Measurements from ENCODE around the gene SIX5.

DNA sequence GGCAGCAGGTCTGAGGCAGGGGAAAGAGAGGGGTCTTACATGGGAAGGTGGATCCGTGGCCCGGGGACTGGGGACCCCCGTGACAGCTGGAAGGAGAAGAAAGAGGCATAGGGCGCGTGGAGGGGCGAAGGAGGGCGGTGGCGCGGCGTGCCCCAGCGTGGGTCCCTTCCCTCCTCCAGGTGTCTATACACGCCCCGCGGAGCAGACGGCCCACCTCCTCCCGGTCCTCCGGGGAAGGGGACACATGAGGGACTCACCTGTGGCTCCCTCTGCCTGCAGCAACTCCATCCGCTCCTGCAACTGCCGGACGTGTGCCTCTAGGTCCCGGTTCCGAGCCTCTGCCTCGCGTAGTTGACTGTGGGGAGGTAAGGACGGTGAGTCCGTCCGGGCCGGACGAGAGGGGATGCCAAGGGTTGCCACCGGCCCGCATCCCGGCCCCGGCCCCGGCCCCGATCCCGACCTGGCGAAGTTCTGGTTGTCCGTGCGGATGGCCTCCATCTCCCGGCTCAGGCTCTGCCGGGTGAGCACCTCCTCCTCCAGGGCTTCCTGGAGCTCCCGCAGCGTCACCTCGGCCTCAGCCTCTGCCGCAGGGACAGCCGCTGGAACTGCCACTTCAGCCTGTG is 2.4 kb upstream of the SIX5 start:
- TF ChIP-seq PKNOX1 (IDR thresholded peaks at IDR 0.05) (no peak), STAT5A (IDR thresholded peaks at IDR 0.05; ENCODE audit: borderline replicate concordance, low read length) (no peak), KDM4B (IDR thresholded peaks at IDR 0.05; ENCODE audit: borderline replicate concordance in 2 of 2, low read depth in 1 of 2) (no peak), LEF1 (IDR thresholded peaks at IDR 0.05) (no peak), CTCF (IDR thresholded peaks at IDR 0.05 in 2 of 3, conservative IDR thresholded peaks at IDR 0.05 in 1 of 3; ENCODE audit: insufficient read depth in 2 of 3, low read depth in 1 of 3, low read length in 3 of 3) (no peak), CEBPB (tag; IDR thresholded peaks at IDR 0.05) (no peak), MXI1 (IDR thresholded peaks at IDR 0.05; ENCODE audit: low read depth, low read length) (no peak)
- TF ChIP-seq, protein P1, sequence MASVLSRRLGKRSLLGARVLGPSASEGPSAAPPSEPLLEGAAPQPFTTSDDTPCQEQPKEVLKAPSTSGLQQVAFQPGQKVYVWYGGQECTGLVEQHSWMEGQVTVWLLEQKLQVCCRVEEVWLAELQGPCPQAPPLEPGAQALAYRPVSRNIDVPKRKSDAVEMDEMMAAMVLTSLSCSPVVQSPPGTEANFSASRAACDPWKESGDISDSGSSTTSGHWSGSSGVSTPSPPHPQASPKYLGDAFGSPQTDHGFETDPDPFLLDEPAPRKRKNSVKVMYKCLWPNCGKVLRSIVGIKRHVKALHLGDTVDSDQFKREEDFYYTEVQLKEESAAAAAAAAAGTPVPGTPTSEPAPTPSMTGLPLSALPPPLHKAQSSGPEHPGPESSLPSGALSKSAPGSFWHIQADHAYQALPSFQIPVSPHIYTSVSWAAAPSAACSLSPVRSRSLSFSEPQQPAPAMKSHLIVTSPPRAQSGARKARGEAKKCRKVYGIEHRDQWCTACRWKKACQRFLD (CRISPR knock-in tag; IDR thresholded peaks at IDR 0.05), result no peak
- TF ChIP-seq, protein P2, sequence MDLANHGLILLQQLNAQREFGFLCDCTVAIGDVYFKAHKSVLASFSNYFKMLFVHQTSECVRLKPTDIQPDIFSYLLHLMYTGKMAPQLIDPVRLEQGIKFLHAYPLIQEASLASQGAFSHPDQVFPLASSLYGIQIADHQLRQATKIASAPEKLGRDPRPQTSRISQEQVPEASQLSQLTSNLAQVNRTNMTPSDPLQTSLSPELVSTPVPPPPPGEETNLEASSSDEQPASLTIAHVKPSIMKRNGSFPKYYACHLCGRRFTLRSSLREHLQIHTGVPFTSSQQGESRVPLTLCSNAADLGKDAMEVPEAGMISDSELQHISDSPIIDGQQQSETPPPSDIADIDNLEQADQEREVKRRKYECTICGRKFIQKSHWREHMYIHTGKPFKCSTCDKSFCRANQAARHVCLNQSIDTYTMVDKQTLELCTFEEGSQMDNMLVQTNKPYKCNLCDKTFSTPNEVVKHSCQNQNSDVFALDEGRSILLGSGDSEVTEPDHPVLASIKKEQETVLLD (IDR thresholded peaks at IDR 0.05), result no peak
